Measurements from ENCODE around the gene MGLL.

- TF ChIP-seq EZH2 (IDR thresholded peaks at IDR 0.05; ENCODE audit: insufficient read depth, poor library complexity, severe bottlenecking) (no peak), EZH2phosphoT487 (IDR thresholded peaks at IDR 0.05; ENCODE audit: insufficient read depth, low read depth) (no peak)
Observed at GRCh38 chr3:127651516-127652172, 170.7 kb downstream of the MGLL start.
